ENCODE measurements around the gene SEMA3C.

DNA sequence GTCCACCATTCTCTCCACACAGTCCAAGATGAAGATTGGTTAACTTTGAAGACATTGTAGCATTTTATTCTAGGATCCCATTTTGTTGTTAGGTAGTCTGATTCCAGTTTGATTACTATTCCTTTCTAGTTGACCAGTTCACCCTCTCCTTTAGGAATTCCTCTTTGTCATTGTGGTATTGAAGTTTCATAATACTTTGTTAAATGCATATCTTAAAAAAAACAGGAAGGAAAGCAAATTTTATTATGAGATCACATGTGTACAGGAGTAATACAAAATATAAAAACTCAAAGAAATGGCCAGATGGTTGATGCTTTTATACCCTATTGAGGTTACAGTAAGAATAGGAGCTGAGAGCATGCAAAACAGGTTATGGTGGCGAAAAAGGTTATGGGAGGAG, 15.5 kb upstream of the SEMA3C start:
- no peak for TF ChIP-seq POLR2AphosphoS5 (IDR thresholded peaks at IDR 0.05; ENCODE audit: insufficient read depth in 1 of 2, low read depth in 1 of 2)
- TF ChIP-seq, protein P1, sequence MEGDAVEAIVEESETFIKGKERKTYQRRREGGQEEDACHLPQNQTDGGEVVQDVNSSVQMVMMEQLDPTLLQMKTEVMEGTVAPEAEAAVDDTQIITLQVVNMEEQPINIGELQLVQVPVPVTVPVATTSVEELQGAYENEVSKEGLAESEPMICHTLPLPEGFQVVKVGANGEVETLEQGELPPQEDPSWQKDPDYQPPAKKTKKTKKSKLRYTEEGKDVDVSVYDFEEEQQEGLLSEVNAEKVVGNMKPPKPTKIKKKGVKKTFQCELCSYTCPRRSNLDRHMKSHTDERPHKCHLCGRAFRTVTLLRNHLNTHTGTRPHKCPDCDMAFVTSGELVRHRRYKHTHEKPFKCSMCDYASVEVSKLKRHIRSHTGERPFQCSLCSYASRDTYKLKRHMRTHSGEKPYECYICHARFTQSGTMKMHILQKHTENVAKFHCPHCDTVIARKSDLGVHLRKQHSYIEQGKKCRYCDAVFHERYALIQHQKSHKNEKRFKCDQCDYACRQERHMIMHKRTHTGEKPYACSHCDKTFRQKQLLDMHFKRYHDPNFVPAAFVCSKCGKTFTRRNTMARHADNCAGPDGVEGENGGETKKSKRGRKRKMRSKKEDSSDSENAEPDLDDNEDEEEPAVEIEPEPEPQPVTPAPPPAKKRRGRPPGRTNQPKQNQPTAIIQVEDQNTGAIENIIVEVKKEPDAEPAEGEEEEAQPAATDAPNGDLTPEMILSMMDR (IDR thresholded peaks at IDR 0.05): no peak
